GM12801 (cell line): ENCODE results near the gene ARMC8.

Source experiments
- TF ChIP-seq, protein P1 (sequence below): IDR thresholded peaks from one replicate; pipeline ENCODE4 v1.5.1; 2011; ENCODE audit warnings: control low read depth; ENCODE audit not compliant: insufficient read length; ENCODE audit errors: extremely low read depth

ARMC8 gene

DNA sequence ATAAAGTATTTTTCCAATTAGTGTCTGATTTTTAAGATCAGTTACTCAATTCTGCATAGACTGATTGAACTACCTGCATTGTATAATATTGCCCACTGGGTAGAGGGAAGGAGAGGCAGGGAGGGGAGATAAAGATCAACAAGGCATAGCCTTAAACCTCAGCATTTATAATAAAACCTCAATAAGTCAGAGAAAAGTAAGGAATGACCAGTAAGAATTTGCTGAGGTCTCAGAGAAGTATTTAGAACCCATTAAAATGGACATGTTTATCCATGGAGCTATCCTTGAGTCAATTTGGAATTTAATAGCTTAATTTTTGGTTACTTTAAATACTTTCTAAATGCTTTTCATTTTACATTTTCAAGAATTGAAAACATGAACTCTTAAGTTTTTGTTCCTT is 62.5 kb downstream of the ARMC8 start:
- TF ChIP-seq, protein P1, sequence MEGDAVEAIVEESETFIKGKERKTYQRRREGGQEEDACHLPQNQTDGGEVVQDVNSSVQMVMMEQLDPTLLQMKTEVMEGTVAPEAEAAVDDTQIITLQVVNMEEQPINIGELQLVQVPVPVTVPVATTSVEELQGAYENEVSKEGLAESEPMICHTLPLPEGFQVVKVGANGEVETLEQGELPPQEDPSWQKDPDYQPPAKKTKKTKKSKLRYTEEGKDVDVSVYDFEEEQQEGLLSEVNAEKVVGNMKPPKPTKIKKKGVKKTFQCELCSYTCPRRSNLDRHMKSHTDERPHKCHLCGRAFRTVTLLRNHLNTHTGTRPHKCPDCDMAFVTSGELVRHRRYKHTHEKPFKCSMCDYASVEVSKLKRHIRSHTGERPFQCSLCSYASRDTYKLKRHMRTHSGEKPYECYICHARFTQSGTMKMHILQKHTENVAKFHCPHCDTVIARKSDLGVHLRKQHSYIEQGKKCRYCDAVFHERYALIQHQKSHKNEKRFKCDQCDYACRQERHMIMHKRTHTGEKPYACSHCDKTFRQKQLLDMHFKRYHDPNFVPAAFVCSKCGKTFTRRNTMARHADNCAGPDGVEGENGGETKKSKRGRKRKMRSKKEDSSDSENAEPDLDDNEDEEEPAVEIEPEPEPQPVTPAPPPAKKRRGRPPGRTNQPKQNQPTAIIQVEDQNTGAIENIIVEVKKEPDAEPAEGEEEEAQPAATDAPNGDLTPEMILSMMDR, result no peak

DNA sequence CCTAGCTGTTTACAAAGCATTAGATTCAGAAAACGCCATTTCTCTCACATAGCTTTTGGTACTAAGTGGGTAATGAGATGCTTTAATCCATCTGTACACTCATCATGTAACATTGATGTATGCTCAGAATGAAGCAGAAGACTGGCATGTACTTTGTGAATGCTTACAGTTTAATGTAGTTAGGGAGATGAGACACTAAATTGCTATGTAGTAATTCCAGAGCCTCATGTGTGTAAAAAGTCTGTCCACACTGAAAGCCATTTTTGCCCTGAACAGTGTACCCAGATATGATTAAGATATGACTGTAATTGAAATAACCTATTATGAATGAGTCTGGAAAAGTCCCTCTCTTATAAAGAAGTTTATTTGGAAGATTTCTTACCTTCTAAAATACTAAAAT is 66.5 kb downstream of the ARMC8 start:
- TF ChIP-seq, protein P1, result no peak

DNA sequence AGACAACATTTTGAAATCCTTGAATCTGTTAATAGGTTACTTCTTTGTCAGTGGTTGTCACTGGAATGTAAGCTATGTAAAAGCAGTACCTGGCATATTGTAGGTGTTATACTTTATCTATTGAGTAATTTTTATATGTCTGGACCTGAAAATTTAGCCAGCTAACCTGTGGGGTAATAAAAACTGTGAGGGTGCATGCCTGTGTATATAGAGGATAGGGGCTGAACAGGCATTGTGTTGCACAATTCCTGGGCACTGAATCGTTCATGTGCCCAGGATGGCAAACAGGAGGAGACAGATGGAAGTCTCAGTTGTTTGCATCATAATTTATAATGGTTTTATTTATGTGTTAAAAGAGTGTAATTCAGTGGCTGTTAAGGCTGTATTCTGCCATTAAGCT is 67.1 kb downstream of the ARMC8 start:
- TF ChIP-seq, protein P1, result no peak

DNA sequence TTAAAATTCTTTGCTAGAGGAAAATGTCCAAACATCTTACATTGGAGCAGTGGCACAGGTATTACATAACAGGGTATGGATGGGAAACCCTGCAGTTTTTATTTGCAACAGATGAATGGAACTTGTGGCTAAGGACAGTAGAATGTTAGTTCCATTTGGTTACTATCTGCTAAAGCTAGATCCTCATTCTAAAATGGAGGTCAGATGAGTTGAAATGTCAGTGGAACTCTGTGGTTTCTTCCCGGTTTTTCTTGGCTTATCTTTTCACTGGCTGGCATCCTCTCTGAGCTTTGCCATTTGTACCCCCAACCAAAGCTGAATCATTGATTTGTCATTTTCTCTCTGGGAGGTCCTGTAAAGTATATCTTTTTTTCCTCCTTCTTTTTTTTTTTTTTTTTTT is 68.9 kb downstream of the ARMC8 start:
- TF ChIP-seq, protein P1, result no peak

DNA sequence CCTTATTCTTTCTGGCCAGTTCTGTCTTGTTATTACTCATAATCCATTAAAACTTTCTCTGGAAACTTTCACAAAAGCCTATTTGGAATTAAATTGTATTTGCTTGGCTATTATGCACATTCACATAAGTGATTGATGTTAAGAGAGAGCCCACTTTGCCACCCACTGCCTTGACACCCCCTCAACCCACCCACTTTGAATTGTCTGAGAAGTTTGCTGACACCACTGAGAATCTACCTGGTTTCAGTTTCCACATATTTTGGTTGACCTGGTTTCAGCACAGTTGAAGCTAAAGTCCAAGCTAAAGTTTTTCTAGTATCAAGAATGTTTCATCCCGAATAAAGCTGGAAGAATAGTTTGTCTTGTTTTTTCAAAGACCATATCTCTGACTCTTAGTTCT is 70.9 kb downstream of the ARMC8 start:
- TF ChIP-seq, protein P1, result no peak

DNA sequence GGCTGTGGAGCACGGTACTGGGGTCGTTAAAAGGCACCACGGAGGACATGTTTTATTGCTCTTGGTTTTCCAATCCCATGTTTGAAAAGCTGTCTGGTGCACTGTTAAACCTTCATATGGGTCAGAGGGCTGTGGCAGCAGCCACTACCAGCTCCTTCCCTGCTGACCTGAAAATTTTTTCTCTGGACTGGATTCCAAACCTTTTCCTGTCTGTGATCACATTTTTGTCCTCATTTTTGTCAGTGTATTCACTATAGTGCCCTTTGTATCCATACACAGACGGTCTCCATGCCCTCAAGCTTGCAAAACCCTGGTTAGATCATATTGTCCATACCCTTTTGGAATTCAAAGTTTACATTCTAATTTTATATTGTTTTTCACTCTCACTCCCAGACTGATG is 72.0 kb downstream of the ARMC8 start:
- TF ChIP-seq, protein P1, result no peak

DNA sequence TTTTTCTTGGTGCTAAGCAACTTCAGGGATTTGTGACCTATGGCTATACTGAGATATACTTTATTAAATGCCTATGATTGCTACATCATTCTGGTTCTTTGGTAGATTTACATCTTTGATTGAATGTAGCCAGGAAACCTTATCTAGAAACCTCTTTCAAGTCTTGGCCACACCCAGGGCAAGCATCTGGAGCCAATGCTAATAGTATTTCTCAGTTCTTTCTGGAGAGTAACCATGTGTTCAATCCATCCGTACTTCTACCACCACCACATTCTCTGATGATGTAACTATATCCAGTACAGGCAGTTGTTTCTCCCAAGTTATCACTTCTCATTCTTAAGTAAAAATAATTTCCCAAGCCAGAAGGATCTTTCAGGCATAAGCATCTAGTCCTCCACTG is 73.5 kb downstream of the ARMC8 start:
- TF ChIP-seq, protein P1, result no peak

DNA sequence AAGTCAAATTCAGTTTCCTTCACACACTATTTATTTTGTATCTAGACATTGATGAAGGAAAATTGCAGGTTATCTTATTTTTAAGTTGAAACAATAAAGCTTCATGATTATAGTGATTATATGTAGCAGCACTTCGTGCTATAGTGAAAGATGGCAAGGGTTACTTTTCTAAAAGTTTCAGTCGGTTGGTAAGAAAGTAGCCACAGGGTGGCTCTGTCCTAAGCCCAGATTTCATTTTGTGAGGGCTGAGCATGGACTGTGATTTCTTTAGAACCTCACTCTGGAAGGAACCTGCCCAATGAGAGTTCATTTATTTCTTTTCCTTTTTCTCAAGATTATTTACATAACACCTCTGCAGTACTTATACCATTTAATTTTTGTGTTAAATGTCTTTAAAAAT is 76.0 kb downstream of the ARMC8 start:
- TF ChIP-seq, protein P1, result no peak
